Sigmoid colon (tissue), 7 donors: Measurements from ENCODE around the gene NANOG. TPM values are rescaled to one million over a fixed set of nuclear protein-coding genes. Genes with fewer than 3 reads are reported as not detected.
"Not testable (repeated sequence)": the region's sequence is repeated elsewhere in the genome, so short reads cannot be mapped to it uniquely, and the experiment has no call there.

ENCODE experiments used
- DNase-seq: peaks from one replicate; pipeline ENCODE4 v3.0.0-alpha.2; 2019
- H3K27ac ChIP-seq, 4 donors: fragments of 200-600 bp; sonication (generic); one replicate each; pipeline ENCODE4 v1.5.1; 2016 to 2019; ENCODE audit warnings: mild to moderate bottlenecking in 1 of 4
- H3K27me3 ChIP-seq, 3 donors: fragments of 200-600 bp; sonication (generic); one replicate each; pipeline ENCODE4 v1.5.1; 2019; ENCODE audit warnings: mild to moderate bottlenecking in 1 of 3
- H3K36me3 ChIP-seq, 4 donors: fragments of 200-600 bp; sonication (generic); one replicate each; pipeline ENCODE4 v1.5.1; 2016 to 2019
- H3K4me1 ChIP-seq, 4 donors: fragments of 200-600 bp; sonication (generic); one replicate each; pipeline ENCODE4 v1.5.1; 2017 to 2019
- H3K4me3 ChIP-seq, 4 donors: fragments of 200-600 bp; sonication (generic); one replicate each; pipeline ENCODE4 v1.5.1; 2017 to 2019; ENCODE audit warnings: mild to moderate bottlenecking in 2 of 4, moderate library complexity in 1 of 4
- H3K9me3 ChIP-seq, 4 donors: fragments of 200-600 bp in 3 of 4; sonication (generic) in 3 of 4; one replicate each; pipeline versions ENCODE4 v1.5.1 to v1.6.1; 2013 to 2019
- EP300 ChIP-seq, 4 donors: sonication (generic); formaldehyde crosslinking; IDR thresholded peaks; one replicate each; pipeline ENCODE4 v1.6.1; 2017; ENCODE audit warnings: antibody characterized with exemption in 4 of 4
- POLR2A ChIP-seq, 2 donors: fragments of 450-650 bp; IDR thresholded peaks; one replicate each; pipeline ENCODE4 v1.6.1; 2016; ENCODE audit warnings: antibody characterized with exemption in 2 of 2, mild to moderate bottlenecking in 2 of 2, moderate library complexity in 2 of 2
- POLR2AphosphoS5 ChIP-seq, 4 donors: sonication (generic); formaldehyde crosslinking; IDR thresholded peaks; one replicate each; pipeline ENCODE4 v1.6.1; 2017; ENCODE audit warnings: antibody characterized with exemption in 4 of 4
- WGBS, 2 donors: extraction: QIAGEN DNeasy Blood & Tissue Kit; methylation state at CpG; one replicate each; pipeline ENCODE4 v1.1.7; 2013; 5-methylcytosine and 5-hydroxymethylcytosine counted together
- intact Hi-C: fragments of 100-400 bp; cut with DNase I; formaldehyde crosslinking; loops from one replicate; pipeline ENCODE4 v1.15.1; 2023
- polyA plus RNA-seq, 3 donors: library from polyadenylated mRNA; stranded (reverse); fragments of 200-250 nt; gene quantifications; one replicate each; pipeline ENCODE4 v1.2.3, GENCODE V29; 2013
- total RNA-seq, 4 donors: library from RNA; depleted of rRNA; stranded (reverse); fragments of >200 nt; gene quantifications; one replicate each; pipeline ENCODE4 v1.1.0, GENCODE V29; 2016
- TF ChIP-seq, protein P1 (sequence below), 4 experiments: fragments of 450-650 bp in 3 of 4; fragments of 200-600 bp in 1 of 4; IDR thresholded peaks; one replicate each; pipeline ENCODE4 v1.5.1; 2016 to 2019; ENCODE audit warnings: antibody characterized with exemption in 4 of 4, mild to moderate bottlenecking in 3 of 4, moderate library complexity in 2 of 4
- donor health status: healthy with polysubstance abuse.
- donor health status: Bipolar disorder and iron deficiency.
- donor health status: healthy.

The NANOG gene
- total and polyA plus RNA-seq, 7 donors, result under 0.01 to 0.28 (median under 0.01) TPM; not detected in 4

- no peaks in the 10 kb centered on the region for H3K9me3 ChIP-seq
- intact Hi-C loops, result no loop called here
- 57 to 76% methylated on average over 3 of the region's 3 CpGs for WGBS, 2 donors
- H3K27me3 ChIP-seq, result no peaks in the 10 kb centered on the region
- TF ChIP-seq POLR2AphosphoS5 (IDR thresholded peaks at IDR 0.05), result no peak
- no peak for TF ChIP-seq EP300 (IDR thresholded peaks at IDR 0.05)
- TF ChIP-seq, protein P1, sequence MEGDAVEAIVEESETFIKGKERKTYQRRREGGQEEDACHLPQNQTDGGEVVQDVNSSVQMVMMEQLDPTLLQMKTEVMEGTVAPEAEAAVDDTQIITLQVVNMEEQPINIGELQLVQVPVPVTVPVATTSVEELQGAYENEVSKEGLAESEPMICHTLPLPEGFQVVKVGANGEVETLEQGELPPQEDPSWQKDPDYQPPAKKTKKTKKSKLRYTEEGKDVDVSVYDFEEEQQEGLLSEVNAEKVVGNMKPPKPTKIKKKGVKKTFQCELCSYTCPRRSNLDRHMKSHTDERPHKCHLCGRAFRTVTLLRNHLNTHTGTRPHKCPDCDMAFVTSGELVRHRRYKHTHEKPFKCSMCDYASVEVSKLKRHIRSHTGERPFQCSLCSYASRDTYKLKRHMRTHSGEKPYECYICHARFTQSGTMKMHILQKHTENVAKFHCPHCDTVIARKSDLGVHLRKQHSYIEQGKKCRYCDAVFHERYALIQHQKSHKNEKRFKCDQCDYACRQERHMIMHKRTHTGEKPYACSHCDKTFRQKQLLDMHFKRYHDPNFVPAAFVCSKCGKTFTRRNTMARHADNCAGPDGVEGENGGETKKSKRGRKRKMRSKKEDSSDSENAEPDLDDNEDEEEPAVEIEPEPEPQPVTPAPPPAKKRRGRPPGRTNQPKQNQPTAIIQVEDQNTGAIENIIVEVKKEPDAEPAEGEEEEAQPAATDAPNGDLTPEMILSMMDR (IDR thresholded peaks at IDR 0.05), result no peak
- no peak for TF ChIP-seq POLR2A (IDR thresholded peaks at IDR 0.05)
- H3K36me3 ChIP-seq, result no peaks in the 10 kb centered on the region
- DNase-seq, result no peak
- H3K27ac ChIP-seq, result no peak overlapping the region
- H3K4me1 ChIP-seq, result no peaks in the 10 kb centered on the region
- no peak overlapping the region for H3K4me3 ChIP-seq
Observed at GRCh38 chr12:7769999-7770398, 19.2 kb upstream of the NANOG start.

DNA sequence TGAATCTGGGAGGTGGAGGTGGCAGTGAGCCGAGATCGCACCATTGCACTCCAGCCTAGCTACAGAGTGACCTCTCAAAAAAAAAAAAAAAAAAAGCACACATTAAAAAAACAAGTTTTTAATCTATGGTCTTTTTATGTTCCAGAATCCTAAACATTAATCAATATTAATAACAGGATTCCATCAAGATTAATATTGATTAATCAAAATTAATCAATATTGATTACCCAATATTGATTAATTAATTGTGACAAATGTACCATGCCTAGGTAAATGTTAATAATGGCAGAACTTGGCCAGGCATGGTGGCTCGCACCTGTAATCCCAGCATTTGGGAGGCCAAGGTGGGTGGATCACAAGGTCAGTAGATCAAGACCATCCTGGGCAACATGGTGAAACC lies 7.9 kb upstream of the NANOG start:
- Histone ChIP-seq H3K27ac (no peak overlapping the region), H3K36me3 (no peaks in the 10 kb centered on the region), H3K9me3 (no peaks in the 10 kb centered on the region), H3K27me3 (no peaks in the 10 kb centered on the region), H3K4me1 (no peaks in the 10 kb centered on the region), H3K4me3 (no peak overlapping the region)
- intact Hi-C loops, result no loop called here
- WGBS, 2 donors, result 78 to 82% methylated on average over 3 of the region's 3 CpGs
- TF ChIP-seq POLR2AphosphoS5 (IDR thresholded peaks at IDR 0.05), result no peak
- no peak for TF ChIP-seq EP300 (IDR thresholded peaks at IDR 0.05)
- TF ChIP-seq POLR2A (IDR thresholded peaks at IDR 0.05), result no peak
- TF ChIP-seq, protein P1 (IDR thresholded peaks at IDR 0.05), result no peak
- no peak for DNase-seq

- H3K4me1 ChIP-seq, result no peaks in the 10 kb centered on the region
- no peaks in the 10 kb centered on the region for H3K9me3 ChIP-seq
- WGBS, 2 donors, result 90 to 91% methylated on average over 6 of the region's 6 CpGs
- peaks cover 0 to 3% (median 0%) of the 10 kb centered on the region in 3 donors for H3K27me3 ChIP-seq
- intact Hi-C loops, result no loop called here
- no peaks in the 10 kb centered on the region for H3K36me3 ChIP-seq
- H3K27ac ChIP-seq, result no peak overlapping the region
- DNase-seq, result no peak
- no peak overlapping the region for H3K4me3 ChIP-seq
- TF ChIP-seq, protein P1 (IDR thresholded peaks at IDR 0.05), result no peak
- TF ChIP-seq POLR2AphosphoS5 (IDR thresholded peaks at IDR 0.05) (no peak), EP300 (IDR thresholded peaks at IDR 0.05) (no peak), POLR2A (IDR thresholded peaks at IDR 0.05) (no peak)
Observed at GRCh38 chr12:7782055-7782454, 7.1 kb upstream of the NANOG start.

DNA sequence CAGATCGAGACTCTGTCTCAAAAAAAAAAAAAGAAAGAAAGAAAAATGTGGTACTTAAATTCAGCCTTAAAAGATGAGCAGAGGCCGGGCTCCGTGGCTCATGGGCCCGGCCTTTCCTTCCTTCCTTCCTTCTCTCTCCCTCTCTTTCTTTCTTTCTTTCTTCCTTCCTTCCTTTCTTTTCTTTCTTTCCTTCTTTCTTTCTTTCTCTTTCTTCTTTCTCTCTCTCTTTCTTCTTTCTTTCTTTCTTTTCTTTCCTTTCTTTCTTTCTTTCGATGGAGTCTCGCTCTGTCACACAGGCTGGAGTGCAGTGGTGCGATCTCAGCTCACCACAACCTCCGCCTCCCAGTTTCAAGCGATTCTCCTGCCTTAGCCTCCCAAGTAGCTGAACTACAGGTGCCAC lies 5.8 kb upstream of the NANOG start:
- H3K4me1 ChIP-seq, H3K9me3 ChIP-seq, intact Hi-C loops, H3K36me3 ChIP-seq, H3K27ac ChIP-seq, DNase-seq, H3K4me3 ChIP-seq: not testable (repeated sequence)
- peaks cover 0 to 16% (median 0%) of the 10 kb centered on the region in 3 donors for H3K27me3 ChIP-seq
- 83 to 88% methylated on average over 9 of the region's 9 CpGs for WGBS, 2 donors

GRCh38 chr12:7784701-7785100 lies 4.5 kb upstream of the NANOG start:
- 21 to 61% methylated on average over 2 of the region's 2 CpGs for WGBS, 2 donors
- peaks cover 0 to 19% (median 0%) of the 10 kb centered on the region in 3 donors for H3K27me3 ChIP-seq
- no peaks in the 10 kb centered on the region for H3K9me3 ChIP-seq
- DNase-seq, result no peak
- no peaks in the 10 kb centered on the region for H3K4me1 ChIP-seq
- no peak overlapping the region for H3K4me3 ChIP-seq
- H3K36me3 ChIP-seq, result no peaks in the 10 kb centered on the region
- TF ChIP-seq, protein P1 (IDR thresholded peaks at IDR 0.05), result no peak
- no peak for TF ChIP-seq POLR2AphosphoS5 (IDR thresholded peaks at IDR 0.05)
- no peak for TF ChIP-seq POLR2A (IDR thresholded peaks at IDR 0.05)
- no peak for TF ChIP-seq EP300 (IDR thresholded peaks at IDR 0.05)
- no peak overlapping the region for H3K27ac ChIP-seq
- intact Hi-C loops, result no loop called here
